Measurements from ENCODE around the gene PNPLA2.
A peak's percentile ranks its signal among the peaks of the same experiment; 100 is the strongest.

The PNPLA2 gene

GRCh38 chr11:799641-800316, 18.9 kb upstream of the PNPLA2 start:
- DNase-seq, result no peak

- DNase-seq, result no peak
Measured at GRCh38 chr11:800473-800872, 18.2 kb upstream of the PNPLA2 start.

GRCh38 chr11:801097-801780, 17.5 kb upstream of the PNPLA2 start:
- DNase-seq, result no peak

- no peak for DNase-seq
Measured at GRCh38 chr11:802018-802617, 16.6 kb upstream of the PNPLA2 start.

- no peak for DNase-seq
Measured at GRCh38 chr11:802693-803466, 15.8 kb upstream of the PNPLA2 start.

- no peak for DNase-seq
Measured at GRCh38 chr11:803467-803742, 15.3 kb upstream of the PNPLA2 start.

GRCh38 chr11:803770-804598, 14.7 kb upstream of the PNPLA2 start:
- no peak for DNase-seq

GRCh38 chr11:804599-804964, 14.1 kb upstream of the PNPLA2 start:
- no peak for DNase-seq

- peak; percentile 38 to 66 for DNase-seq
Measured at GRCh38 chr11:808427-809286, 10.1 kb upstream of the PNPLA2 start.

- peak; percentile 97 for DNase-seq
Measured at GRCh38 chr11:809287-810039, 9.3 kb upstream of the PNPLA2 start, which contains the start of gene RPLP2. TSS of gene RPLP2 (plus strand) at chr11:809967. CDS start at chr11:810235, 268 bp downstream.

- DNase-seq, result no peak
Measured at GRCh38 chr11:810040-810567, 8.6 kb upstream of the PNPLA2 start.

- DNase-seq, result no peak
Measured at GRCh38 chr11:811446-812245, 7.1 kb upstream of the PNPLA2 start.

- DNase-seq, result no peak
Measured at GRCh38 chr11:812390-812789, 6.3 kb upstream of the PNPLA2 start.

GRCh38 chr11:813072-813455, 5.7 kb upstream of the PNPLA2 start:
- DNase-seq, result no peak

- no peak for DNase-seq
Measured at GRCh38 chr11:813456-814096, 5.1 kb upstream of the PNPLA2 start.

GRCh38 chr11:815675-816432, 2.9 kb upstream of the PNPLA2 start:
- no peak for DNase-seq

GRCh38 chr11:816433-816779, 2.3 kb upstream of the PNPLA2 start:
- DNase-seq, result no peak

GRCh38 chr11:819129-819931, 616 bp downstream of the PNPLA2 start:
- peak; percentile 93 to 94 for DNase-seq
